NOMO-1 treated with DMSO at 0.1 percent for 48 hours (cell line): Measurements from ENCODE around the gene HAP1.
"Not testable (repeated sequence)": the region's sequence is repeated elsewhere in the genome, so short reads cannot be mapped to it uniquely, and the experiment has no call there.

Experiments
- DNase-seq: peaks from one replicate; lab custom pipeline; 2025; ENCODE audit not compliant: unreplicated experiment; lab: John Stamatoyannopoulos, UW

The HAP1 gene

GRCh38 chr17:41734139-41734948, at the start of gene HAP1:
HAP1 (minus strand) TSS chr17:41734643; CDS start chr17:41734634, 9 bp downstream.
- no peak for DNase-seq

GRCh38 chr17:41782142-41782541, 47.7 kb upstream of the HAP1 start:
- no peak for DNase-seq

- DNase-seq, result no peak
Observed at GRCh38 chr17:41781404-41782110, 47.1 kb upstream of the HAP1 start.

- no peak for DNase-seq
Observed at GRCh38 chr17:41779954-41780353, 45.5 kb upstream of the HAP1 start.

- no peak for DNase-seq
Observed at GRCh38 chr17:41777574-41778188, 43.2 kb upstream of the HAP1 start.

DNA sequence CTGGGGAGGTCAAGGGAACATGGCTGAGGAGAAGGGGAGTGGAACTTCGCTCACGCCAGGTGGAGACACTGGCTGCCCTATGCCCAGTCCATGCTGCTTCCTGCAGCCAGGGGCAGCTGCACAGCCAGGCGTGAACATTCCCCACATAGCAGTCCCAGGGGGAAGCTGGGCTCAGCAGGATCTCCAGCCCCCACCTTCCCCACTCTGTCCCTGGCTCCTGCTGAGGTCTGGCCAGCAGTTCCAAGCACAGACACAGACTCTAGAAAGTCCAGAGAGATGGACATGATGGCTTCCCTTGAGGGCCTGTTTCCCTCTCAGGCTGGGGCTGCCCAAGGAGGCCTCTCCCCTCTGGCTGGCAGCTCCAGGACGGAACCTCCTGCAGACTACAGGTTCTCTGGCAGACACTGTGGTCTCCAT, 42.7 kb upstream of the HAP1 start:
- no peak for DNase-seq

DNA sequence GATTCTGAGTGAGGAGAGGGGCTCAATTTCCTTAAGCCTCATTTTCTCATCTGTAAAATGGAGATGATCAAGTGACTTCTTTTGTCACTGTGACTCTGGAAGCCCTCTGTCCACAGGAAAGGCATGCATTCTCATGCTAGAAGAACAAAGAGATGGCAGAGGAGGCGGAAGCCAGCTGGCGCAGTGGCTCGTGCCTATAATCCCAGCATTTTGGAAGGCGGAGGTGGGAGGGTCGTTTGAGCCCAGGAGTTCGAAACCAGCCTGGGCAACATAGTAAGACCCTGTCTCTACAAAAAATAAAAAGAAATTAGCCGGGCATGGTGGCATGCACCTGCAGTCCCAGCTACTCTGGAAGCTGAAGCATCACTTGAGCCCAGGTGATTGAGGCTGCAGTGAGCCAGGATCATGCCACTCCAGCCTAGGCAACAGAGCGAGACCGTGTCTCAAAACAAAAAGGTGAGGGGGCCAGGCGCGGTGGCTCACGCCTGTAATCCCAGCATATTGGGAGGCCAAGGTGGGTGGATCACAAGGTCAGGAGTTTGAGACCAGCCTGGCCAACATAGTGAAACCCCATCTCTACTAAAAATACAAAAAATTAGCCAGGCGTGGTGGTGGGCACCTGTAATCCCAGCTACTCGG, 41.9 kb upstream of the HAP1 start:
- DNase-seq, result not testable (repeated sequence)

DNA sequence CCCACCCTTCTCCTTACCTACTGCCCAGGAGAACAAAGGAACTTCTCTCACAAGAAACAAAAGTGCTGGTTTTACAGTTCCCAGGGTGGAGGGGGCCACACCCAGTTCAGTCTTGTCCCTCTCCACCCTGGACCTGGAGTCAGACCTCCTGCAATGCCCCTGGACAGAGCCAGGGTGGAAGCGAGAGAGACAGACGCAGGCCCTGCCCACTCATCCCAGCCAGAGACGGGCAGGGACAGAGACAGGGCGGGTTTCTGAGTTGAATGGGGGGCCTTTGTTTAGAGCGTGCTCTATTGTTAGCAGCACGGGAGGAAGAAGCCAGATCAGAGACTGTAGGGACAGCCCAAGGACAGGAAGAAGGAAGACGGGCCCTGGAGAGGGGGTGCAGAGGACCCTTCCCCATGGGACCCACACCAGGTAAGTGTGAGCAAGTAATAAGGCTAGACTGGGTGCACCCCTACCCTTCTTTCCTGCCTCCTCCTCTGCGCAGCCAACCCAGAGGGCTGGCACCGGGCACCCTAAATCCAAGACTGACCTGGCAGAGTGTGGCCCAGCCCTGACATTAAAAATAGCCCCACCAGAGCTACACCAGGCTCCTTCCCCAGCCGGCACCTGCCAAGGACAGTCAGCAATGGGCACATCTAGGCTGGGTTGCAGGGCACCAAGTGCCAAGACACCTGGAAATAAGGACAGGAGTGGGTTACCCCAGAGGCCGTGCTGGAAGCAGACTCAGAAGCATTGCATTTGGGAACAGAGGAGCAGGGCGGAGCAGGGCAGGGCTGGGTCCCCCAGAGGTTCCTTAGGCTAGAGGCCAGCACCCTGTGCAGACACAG, 41.2 kb upstream of the HAP1 start:
- no peak for DNase-seq

DNA sequence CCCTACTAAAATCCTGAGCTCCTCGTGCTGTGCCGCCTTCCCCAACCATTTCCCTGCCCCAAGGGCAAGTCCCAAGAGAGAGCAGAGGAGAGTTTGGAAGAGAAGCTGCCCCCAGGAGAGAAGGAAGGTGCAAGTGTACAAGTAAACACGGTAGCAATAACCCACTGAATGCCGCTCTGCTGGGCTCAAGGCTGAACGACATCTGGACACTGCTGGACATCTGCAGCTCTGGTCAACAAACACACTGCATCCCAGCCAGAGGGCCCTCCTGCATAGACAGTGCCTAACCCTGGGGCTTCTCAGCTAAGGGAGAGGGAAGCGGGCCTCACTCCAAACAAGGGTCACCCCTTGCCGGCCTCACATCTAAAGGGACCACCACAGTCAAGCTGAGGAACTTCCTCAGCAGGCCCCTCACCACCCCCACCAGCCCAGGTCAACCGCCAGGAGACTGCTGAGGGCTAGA, 39.3 kb upstream of the HAP1 start:
- no peak for DNase-seq

DNA sequence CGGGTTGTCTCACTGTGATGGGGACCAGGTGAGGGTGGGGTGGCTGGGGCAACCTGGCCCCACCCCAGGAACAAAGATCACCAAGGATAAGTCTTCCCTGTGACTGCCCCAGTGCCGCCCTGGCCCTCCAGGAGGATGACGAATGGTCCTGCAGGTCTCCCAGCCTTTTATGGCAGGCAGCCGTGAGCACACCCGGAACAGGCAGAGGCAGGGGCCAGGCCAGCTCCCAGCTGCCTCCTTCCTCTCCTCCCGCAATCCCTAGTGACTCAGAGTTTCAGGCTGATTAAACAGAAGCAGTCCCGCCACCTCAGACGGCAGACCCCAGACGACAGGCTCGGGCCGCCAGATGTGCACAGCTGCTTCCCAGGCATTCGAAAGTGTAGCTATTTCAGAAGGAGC, 38.7 kb upstream of the HAP1 start:
- DNase-seq, result no peak

DNA sequence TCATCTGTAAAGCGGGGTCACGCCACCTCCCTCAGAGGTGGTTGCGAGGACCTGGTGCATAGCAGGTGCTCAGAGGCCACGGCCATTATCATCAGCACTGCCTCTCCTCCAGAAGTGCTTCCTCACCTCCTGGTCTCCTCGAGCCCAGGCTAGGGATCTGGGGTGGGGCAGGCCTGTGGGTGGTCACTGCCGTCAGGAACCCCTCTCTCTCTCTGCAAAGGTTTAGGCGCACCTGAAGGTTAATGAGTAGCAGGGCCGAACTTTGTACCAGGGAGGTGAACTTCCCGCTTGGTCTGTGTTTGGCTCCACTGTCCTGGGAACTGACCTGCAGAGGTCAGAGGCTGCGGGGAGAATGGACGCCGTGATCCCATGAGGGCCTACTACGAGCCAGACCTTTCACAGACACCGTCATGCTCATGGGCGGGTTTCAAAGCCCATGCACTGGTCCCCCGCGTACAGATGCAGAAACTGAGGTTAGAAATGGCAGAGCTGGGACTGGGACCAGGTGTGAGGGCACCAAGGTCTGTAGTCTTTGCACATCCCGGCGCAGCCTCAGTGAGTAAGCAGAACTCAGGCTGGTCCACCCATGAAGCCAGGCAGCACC, 38.2 kb upstream of the HAP1 start:
- DNase-seq, result no peak

DNA sequence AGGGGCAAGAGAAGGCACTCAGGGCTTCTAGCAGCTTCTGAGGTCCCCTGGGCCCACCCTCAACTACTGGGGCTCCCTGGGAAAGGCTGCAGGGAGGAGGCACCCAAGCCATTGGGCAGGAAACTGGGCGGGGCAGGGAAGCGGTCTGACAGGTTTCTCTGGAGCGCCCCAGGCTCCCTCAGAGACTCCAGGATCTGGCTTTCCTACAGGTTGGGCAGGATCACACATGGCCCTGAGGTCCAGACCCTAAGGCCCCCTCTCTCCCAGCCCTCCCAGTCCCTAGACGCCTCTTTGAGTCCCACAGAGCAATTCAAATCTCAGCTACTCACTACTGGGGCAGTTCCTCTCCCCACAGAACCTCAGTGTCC, 37.8 kb upstream of the HAP1 start:
- no peak for DNase-seq

- no peak for DNase-seq
Observed at GRCh38 chr17:41771389-41772206, 37.2 kb upstream of the HAP1 start.

GRCh38 chr17:41769985-41770384, 35.5 kb upstream of the HAP1 start:
- DNase-seq, result no peak

DNA sequence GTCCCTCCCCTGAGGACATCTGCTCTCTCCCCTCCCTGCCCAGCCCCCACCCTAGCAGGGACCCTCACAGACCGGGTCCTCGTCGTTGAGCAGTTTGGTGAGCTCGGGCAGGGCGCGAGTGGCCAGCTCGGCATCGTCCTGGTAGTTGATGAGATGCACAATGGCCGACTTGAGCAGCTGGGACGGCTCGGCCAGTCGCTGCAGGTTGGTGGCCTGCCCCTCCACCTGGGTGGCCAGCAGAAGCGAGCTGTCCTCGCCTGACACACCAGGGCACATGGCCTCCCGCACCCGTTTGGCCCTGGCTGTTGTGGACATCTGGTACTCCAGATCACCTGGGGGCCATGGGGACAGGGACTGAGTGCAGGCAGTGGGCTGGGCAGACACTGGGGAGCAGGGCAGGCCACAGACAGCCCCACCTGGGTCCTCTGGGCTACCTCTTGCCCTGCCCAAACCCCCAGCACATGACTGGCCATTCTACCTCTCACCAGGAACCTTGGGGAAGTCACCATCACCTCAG, 35.0 kb upstream of the HAP1 start:
- DNase-seq, result no peak

- DNase-seq, result no peak
Observed at GRCh38 chr17:41768682-41769288, 34.3 kb upstream of the HAP1 start.

- DNase-seq, result no peak
Observed at GRCh38 chr17:41767324-41768042, 33.0 kb upstream of the HAP1 start.

GRCh38 chr17:41766135-41766534, 31.7 kb upstream of the HAP1 start:
- no peak for DNase-seq
